Right cardiac atrium (tissue), 5 donors: ENCODE results near the gene SIRT4. TPM values are rescaled to one million over a fixed set of nuclear protein-coding genes. Genes with fewer than 3 reads are reported as not detected.
"Not testable (repeated sequence)": the region's sequence is repeated elsewhere in the genome, so short reads cannot be mapped to it uniquely, and the experiment has no call there.

Experiments
- ATAC-seq, 2 donors: fragments of 200-7000 bp; cut with Tn5 transposase; one replicate each; pipeline versions ENCODE4 v1.8.0 to v1.9.1; 2020; ENCODE audit warnings: moderate library complexity in 2 of 2, mild to moderate bottlenecking in 1 of 2
- DNase-seq, 3 donors: peaks; one replicate each; pipeline ENCODE4 v3.0.0-alpha.2; 2020
- H3K27ac ChIP-seq: one replicate; pipeline ENCODE4 v1.5.1; 2013; ENCODE audit warnings: mild to moderate bottlenecking, low read length, control low read depth, moderate library complexity
- H3K27me3 ChIP-seq: one replicate; pipeline ENCODE4 v1.6.1; 2013; ENCODE audit not compliant: control insufficient read depth, insufficient read depth
- H3K4me1 ChIP-seq: one replicate; pipeline ENCODE4 v1.6.1; 2013; ENCODE audit warnings: low read length; ENCODE audit not compliant: control insufficient read depth, insufficient read depth
- H3K4me3 ChIP-seq: one replicate; pipeline ENCODE4 v1.5.1; 2013; ENCODE audit warnings: low read length, control low read depth
- H3K9me3 ChIP-seq: one replicate; pipeline ENCODE4 v1.6.1; 2013; ENCODE audit warnings: low read length; ENCODE audit not compliant: control insufficient read depth
- WGBS: extraction: QIAGEN DNeasy Blood & Tissue Kit; methylation state at CpG from one replicate; pipeline ENCODE4 v1.1.7; 2013; 5-methylcytosine and 5-hydroxymethylcytosine counted together
- intact Hi-C, 4 donors: fragments of 100-400 bp; cut with DNase I; formaldehyde crosslinking; loops; one replicate each; pipeline versions ENCODE4 v1.11.0 to v1.14.0; 2022 to 2023
- long read RNA-seq, 4 donors: library from polyadenylated mRNA; unstranded; transcript quantifications; one replicate each; pipeline ENCODE4 v2.0.0, GENCODE V29; 2020 to 2021
- polyA plus RNA-seq: library from polyadenylated mRNA; stranded (reverse); fragments of 200-250 nt; gene quantifications from one replicate; pipeline ENCODE4 v1.2.3, GENCODE V29; 2013
- total RNA-seq, 4 donors: library from RNA; stranded (reverse); fragmentation: NEBNext Ultra II Directional; extraction: Animal tissue kit (Norgen Biotek cat#: 25700); gene quantifications; one replicate each; pipeline ENCODE4 v1.2.1, GENCODE V29; 2021
- donor health status: healthy with polysubstance abuse.
- donor health status: DM: no; HTN: yes; CAD: no.
- donor health status: DM: no; HTN: no; CAD: no.
- donor health status: DM: no; HTN: yes; CAD: no; lungs with severe emphysema.
- donor health status: DM: yes; HTN: yes; CAD: no.

The SIRT4 gene, protein sequence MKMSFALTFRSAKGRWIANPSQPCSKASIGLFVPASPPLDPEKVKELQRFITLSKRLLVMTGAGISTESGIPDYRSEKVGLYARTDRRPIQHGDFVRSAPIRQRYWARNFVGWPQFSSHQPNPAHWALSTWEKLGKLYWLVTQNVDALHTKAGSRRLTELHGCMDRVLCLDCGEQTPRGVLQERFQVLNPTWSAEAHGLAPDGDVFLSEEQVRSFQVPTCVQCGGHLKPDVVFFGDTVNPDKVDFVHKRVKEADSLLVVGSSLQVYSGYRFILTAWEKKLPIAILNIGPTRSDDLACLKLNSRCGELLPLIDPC
- 1 to 10 TPM; 3.0 to 6.9 (median 6.2) TPM for total RNA-seq
- 6.0 TPM for polyA plus RNA-seq
- long read RNA-seq, donor 1, partial matches to known transcripts = 1 of 3 reads
- long read RNA-seq, donor 1, other reads (novel, unspliced or antisense) = 2 of 3 reads
- long read RNA-seq, donor 2, partial matches to known transcripts = 0 of 1 reads
- long read RNA-seq, donor 2, other reads (novel, unspliced or antisense) = 0 of 1 reads
- long read RNA-seq, donor 3, partial matches to known transcripts = 1 of 4 reads
- long read RNA-seq, donor 3, other reads (novel, unspliced or antisense) = 0 of 4 reads
- long read RNA-seq, donor 4, partial matches to known transcripts = 0 of 2 reads
- long read RNA-seq, donor 4, other reads (novel, unspliced or antisense) = 2 of 2 reads

DNA sequence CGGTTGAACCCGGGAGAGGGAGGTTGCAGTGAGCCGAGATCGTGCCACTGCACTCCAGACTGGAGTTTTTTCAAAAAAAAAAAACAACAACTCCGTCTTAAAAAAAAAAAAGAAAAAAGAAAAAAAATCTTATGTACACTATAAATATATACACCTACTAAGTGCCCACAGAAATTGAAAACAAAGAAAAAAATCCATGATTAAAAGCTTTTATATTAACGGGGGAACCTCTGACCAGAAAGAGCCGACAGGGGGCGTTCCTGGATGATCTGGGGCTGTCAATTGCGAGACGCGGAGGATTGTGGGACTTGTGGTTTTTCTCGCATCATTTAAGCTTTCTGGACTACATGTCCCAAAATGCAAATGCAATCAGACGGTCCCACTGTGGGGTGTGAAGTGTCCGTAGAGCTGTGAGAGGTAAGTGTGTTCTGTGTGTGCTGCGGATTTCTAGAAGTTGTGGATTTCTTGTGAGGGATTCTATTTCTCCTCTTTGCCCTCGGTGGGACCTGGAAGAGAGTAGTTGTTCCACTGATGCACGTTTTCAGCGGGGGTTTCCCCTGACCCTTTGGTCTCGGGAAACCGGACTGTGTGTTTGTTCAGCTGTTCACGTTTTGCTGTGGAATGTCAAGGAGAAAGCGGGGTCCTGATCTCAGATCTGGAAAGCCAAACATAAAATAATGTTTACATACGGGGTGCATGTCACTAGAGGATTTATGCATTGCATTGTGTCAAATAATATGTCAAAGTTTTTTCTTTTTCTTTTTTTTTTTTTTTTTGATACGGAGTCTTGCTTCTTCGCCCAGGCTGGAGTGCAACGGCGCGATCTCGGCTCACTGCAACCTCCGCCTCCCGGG, at the start of gene SIRT4:
TSS of gene SIRT4 (plus strand) at position 360 of the 854 bp plus-strand sequence. CDS start 1,241 bp downstream, outside the sequence.
- Histone ChIP-seq H3K27ac (peak within 1 kb of the TSS; percentile 86), H3K4me3 (peak within 1 kb of the TSS; percentile 93), H3K4me1 (no peaks in the 10 kb centered on the region), H3K27me3 (no peaks in the 10 kb centered on the region), H3K9me3 (no peaks in the 10 kb centered on the region)
- intact Hi-C loops = no loop called here
- 9% methylated on average over 31 of the region's 31 CpGs for WGBS
- ATAC-seq (peak; percentile 96 to 97), DNase-seq (peak; percentile 91 to 96 (median 91))

DNA sequence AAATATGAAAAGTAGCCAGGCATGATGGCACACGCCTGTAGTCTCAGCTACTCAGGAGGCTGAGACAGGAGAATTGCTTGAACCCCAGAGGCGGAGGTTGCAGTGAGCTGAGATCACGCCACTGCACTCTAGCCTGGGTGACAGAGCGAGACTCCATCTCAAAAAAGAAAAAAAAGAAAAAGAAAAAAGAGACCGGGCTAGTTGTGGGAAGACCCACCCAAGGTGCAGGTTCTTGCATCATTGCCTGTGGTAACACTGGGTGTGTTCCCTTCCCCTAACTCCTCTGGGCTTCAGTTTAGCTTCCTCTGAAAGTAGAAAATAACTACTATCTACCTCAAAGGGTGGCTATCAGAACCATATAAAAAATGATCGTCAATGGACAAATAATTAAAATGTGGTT, 48.8 kb upstream of the SIRT4 start:
- H3K4me3 ChIP-seq, intact Hi-C loops, DNase-seq, H3K27me3 ChIP-seq, H3K27ac ChIP-seq, H3K9me3 ChIP-seq: not testable (repeated sequence)
- peaks cover 42% of the 10 kb centered on the region for H3K4me1 ChIP-seq
- 64% methylated on average over 6 of the region's 6 CpGs for WGBS
- peak in 1 of 2 donors; percentile 33 for ATAC-seq

DNA sequence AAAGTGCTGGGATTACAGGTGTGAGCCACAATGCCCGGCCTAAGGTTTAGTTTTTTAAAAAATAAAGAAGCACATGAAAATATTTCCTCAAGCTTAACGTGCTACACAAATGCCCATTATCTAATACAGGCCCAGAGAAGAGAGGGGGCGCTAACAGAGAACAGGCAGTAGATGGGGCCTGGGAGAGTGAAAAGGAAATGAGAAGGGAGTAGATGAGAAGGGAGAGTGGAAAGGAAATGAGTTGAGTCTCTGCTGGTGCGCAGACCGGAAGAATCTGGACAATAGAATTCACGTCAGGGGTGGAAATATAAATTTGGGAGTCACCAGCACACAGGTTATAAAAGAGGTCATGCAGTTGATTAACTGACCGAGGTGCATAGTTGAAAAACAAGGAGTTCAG, 47.3 kb upstream of the SIRT4 start:
- H3K4me1 ChIP-seq = peaks cover 40% of the 10 kb centered on the region

DNA sequence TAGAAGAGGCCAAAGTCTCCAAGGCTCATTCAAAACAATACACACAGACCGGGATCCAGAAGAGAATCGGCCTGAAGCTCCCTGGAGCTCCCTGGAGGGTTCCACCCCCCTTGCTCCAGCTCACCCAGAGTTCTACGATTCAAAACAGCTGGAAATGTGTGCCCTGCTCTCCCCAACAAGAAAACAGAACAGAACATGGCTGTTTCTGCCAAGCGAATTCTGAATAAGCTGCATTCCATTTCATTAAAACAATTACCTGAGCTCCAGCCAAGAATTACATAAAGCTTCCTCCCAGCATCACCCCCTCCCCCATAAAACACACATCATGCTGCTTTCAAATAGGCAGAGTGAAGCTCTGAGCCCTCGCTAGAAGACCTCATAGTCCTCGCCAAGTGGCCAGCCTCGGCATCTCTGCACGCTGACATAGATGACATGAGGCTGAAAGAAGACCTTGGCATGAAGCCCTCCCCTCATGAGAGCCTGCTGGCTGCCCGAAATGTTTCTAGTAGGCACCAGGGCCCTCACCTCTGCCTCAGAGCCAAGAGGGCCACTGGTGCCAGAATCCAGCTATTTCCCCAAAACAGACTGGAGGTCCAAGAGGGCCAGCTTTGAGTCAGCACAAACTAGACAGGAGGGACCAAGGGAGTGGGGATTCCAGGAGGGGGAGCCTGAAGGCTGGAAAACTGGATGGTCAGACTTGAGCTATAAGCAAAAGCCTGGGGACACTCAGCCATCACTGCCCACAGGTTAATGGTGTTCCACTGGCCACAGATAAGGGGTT, 44.9 kb upstream of the SIRT4 start:
- peak; percentile 70 to 86 (median 85) for DNase-seq
- ATAC-seq = peak; percentile 82 to 84
- H3K27me3 ChIP-seq = no peaks in the 10 kb centered on the region
- H3K27ac ChIP-seq = peak overlapping the region; percentile 95
- WGBS = 12% methylated on average over 9 of the region's 9 CpGs
- H3K4me3 ChIP-seq = no peak overlapping the region
- peaks cover 34% of the 10 kb centered on the region for H3K4me1 ChIP-seq
- intact Hi-C loops = no loop called here
- H3K9me3 ChIP-seq = no peaks in the 10 kb centered on the region

More for the DNA sequence above, 47.3 kb upstream of the SIRT4 start:
- intact Hi-C loops = no loop called here
- ATAC-seq = peak in 1 of 2 donors; percentile 47
- Histone ChIP-seq H3K27ac (peak overlapping the region; percentile 60), H3K9me3 (no peaks in the 10 kb centered on the region), H3K4me3 (no peak overlapping the region), H3K27me3 (no peaks in the 10 kb centered on the region)
- WGBS = 62% methylated on average over 7 of the region's 7 CpGs
- DNase-seq = peak in 1 of 3 donors; percentile 14

DNA sequence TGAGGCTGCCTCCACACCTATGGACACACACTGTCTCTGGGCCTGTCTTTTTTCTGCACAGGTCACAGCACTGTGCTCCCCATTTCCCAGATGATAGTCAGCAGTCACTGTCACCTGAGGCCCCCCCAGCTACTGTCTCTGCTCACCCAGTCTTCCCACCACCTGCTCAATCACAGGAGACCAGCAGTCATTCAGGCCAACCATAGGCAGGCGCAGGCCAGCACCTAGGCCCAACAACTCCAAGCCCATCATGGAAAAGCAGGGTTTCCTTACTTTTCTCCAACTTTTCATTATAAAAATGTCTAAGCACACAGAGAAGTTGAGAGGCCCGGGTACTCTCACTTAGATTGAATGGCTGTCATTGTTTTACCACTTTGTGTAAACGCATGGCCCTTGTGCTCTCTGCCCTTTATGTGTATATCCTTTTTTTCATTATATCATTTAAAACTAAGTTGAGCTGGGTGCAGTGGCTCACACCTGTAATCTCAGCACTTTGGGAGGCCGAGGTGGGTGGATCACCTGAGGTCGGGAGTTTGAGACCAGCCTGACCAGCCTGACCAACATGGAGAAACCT, 43.7 kb upstream of the SIRT4 start:
- peaks cover 34% of the 10 kb centered on the region for H3K4me1 ChIP-seq
- no peak for DNase-seq
- no peak overlapping the region for H3K4me3 ChIP-seq
- peak overlapping the region; percentile 88 for H3K27ac ChIP-seq
- intact Hi-C loops = no loop called here
- no peak for ATAC-seq
- WGBS = 85% methylated on average over 5 of the region's 5 CpGs
- no peaks in the 10 kb centered on the region for H3K27me3 ChIP-seq
- H3K9me3 ChIP-seq = no peaks in the 10 kb centered on the region

DNA sequence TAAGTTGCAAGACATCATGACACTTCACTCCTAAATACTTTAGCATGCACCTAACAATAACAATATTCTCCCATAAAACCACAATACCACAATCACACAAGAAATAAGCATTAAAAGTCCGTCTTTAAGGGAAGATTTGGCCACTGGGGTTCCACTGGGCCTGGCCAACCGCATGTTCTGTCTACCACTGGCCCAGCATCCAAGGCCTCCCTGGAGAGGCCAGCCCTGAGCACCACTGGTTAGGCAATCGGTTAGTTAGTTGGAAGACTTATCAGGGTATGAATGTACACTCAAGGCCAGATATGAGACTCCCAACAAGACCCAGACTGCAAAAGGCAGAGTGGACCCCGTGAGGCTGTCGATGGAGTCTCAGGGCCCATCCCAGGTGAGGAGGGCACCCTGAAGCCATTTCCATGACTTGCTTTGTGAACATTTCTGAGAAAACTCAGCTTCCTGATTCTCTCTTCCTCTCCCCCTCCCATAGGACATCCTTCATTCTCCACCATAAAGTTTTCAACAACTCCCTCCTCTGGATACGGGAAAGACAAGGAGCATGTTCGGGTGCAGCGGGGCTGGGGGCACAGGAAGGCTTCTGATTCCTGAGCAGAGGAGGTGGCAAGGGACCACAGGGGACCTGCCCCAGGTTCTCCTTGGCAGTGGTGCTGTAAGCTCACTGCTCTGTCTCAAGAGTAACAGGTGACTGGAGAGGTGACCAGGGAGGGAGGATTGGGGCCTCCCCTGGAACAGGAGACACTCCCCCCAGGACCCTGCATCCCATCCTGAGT, 42.5 kb upstream of the SIRT4 start:
- Histone ChIP-seq H3K4me1 (peaks cover 36% of the 10 kb centered on the region), H3K9me3 (no peaks in the 10 kb centered on the region), H3K27ac (peak overlapping the region; percentile 56), H3K27me3 (no peaks in the 10 kb centered on the region), H3K4me3 (no peak overlapping the region)
- peak; percentile 70 to 89 (median 82) for DNase-seq
- intact Hi-C loops = no loop called here
- ATAC-seq = peak; percentile 19 to 64
- 65% methylated on average over 8 of the region's 8 CpGs for WGBS

DNA sequence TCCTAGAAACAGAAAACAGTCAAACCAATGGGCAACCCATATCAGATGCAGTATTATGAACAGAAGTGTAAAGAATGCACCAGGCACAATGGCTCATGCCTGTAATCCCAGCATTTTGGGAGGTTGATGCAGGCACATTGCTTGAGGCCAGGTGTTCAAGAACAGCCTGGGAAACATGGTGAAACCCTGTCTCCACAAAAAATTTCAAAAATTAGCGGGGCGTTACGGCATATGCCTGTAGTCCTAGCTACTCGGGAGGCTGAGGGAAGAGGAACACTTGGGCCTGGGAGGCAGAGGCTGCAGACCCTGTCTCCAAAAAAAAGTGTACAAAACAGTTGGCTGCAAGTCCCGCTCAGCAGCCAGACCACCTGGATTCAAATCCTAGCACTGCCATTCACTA, 41.5 kb upstream of the SIRT4 start:
- ATAC-seq (no peak), DNase-seq (no peak)
- peak overlapping the region; percentile 24 for H3K27ac ChIP-seq
- no peaks in the 10 kb centered on the region for H3K9me3 ChIP-seq
- H3K4me3 ChIP-seq = no peak overlapping the region
- H3K27me3 ChIP-seq = no peaks in the 10 kb centered on the region
- WGBS = 93% methylated on average over 5 of the region's 5 CpGs
- intact Hi-C loops = no loop called here
- peaks cover 36% of the 10 kb centered on the region for H3K4me1 ChIP-seq

DNA sequence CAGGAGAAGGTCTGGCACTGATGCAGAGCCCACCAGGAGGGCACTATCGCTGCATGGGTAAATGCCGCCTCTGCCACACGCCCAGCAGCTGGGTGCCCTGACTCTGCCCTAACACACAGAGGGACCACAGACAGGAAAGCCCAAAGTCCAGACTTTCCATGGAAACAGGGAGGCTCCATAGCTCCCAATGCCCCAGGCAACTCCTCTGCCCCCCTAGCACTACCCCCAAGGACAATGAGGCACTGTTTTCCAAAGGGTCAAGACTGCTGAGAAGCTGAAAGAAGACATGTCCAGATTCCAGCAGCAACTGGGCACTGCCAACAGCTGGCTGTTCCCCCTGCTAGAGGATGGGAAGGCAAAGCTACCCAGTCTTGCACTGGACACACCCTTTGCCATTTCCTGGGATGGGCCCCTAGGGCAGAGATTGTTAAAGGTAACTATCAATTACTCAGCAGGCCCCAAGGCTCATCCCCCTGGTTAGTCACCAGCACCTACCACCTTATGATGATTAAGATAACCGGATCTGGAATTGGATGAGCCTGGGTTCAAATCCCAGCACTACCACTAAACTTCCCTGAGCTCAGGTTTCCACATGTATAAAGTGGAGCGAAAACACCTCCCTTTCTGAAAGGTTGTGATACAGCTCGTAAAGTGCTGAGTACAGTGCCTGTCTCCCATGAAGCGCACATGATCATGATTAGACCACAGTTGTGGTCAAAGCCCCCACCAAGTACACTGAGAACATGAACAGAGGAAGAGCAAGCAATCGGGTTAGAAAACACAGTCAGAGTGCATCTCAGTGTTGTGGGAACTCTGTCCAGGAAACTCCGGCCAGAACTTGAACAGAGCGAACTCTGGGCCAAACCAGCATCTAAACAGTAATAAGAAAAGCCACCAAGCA, 39.9 kb upstream of the SIRT4 start:
- peak in 1 of 2 donors; percentile 17 for ATAC-seq
- WGBS = 47% methylated on average over 10 of the region's 10 CpGs
- H3K27ac ChIP-seq = peak overlapping the region; percentile 95
- peak overlapping the region; percentile 96 for H3K4me3 ChIP-seq
- peaks cover 28% of the 10 kb centered on the region for H3K4me1 ChIP-seq
- no peaks in the 10 kb centered on the region for H3K9me3 ChIP-seq
- intact Hi-C loops = no loop called here
- peak in 1 of 3 donors; percentile 62 for DNase-seq
- no peaks in the 10 kb centered on the region for H3K27me3 ChIP-seq
